Sigmoid colon (tissue), 7 donors: ENCODE data around the gene STAMBPL1. TPM values are rescaled to one million over a fixed set of nuclear protein-coding genes. Genes with fewer than 3 reads are reported as not detected.

ENCODE experiments used
- DNase-seq: peaks from one replicate; pipeline ENCODE4 v3.0.0-alpha.2; 2019
- H3K27ac ChIP-seq, 4 donors: fragments of 200-600 bp; sonication (generic); one replicate each; pipeline ENCODE4 v1.5.1; 2016 to 2019; ENCODE audit warnings: mild to moderate bottlenecking in 1 of 4
- H3K27me3 ChIP-seq, 3 donors: fragments of 200-600 bp; sonication (generic); one replicate each; pipeline ENCODE4 v1.5.1; 2019; ENCODE audit warnings: mild to moderate bottlenecking in 1 of 3
- H3K36me3 ChIP-seq, 4 donors: fragments of 200-600 bp; sonication (generic); one replicate each; pipeline ENCODE4 v1.5.1; 2016 to 2019
- H3K4me1 ChIP-seq, 4 donors: fragments of 200-600 bp; sonication (generic); one replicate each; pipeline ENCODE4 v1.5.1; 2017 to 2019
- H3K4me3 ChIP-seq, 4 donors: fragments of 200-600 bp; sonication (generic); one replicate each; pipeline ENCODE4 v1.5.1; 2017 to 2019; ENCODE audit warnings: mild to moderate bottlenecking in 2 of 4, moderate library complexity in 1 of 4
- H3K9me3 ChIP-seq, 4 donors: fragments of 200-600 bp in 3 of 4; sonication (generic) in 3 of 4; one replicate each; pipeline versions ENCODE4 v1.5.1 to v1.6.1; 2013 to 2019
- CTCF ChIP-seq, 4 experiments: fragments of 450-650 bp in 3 of 4; fragments of 200-600 bp in 1 of 4; IDR thresholded peaks; one replicate each; pipeline ENCODE4 v1.5.1; 2016 to 2019; ENCODE audit warnings: antibody characterized with exemption in 4 of 4, mild to moderate bottlenecking in 3 of 4, moderate library complexity in 2 of 4
- EP300 ChIP-seq, 4 donors: sonication (generic); formaldehyde crosslinking; IDR thresholded peaks; one replicate each; pipeline ENCODE4 v1.6.1; 2017; ENCODE audit warnings: antibody characterized with exemption in 4 of 4
- POLR2A ChIP-seq, 2 donors: fragments of 450-650 bp; IDR thresholded peaks; one replicate each; pipeline ENCODE4 v1.6.1; 2016; ENCODE audit warnings: antibody characterized with exemption in 2 of 2, mild to moderate bottlenecking in 2 of 2, moderate library complexity in 2 of 2
- POLR2AphosphoS5 ChIP-seq, 4 donors: sonication (generic); formaldehyde crosslinking; IDR thresholded peaks; one replicate each; pipeline ENCODE4 v1.6.1; 2017; ENCODE audit warnings: antibody characterized with exemption in 4 of 4
- WGBS, 2 donors: extraction: QIAGEN DNeasy Blood & Tissue Kit; methylation state at CpG; one replicate each; pipeline ENCODE4 v1.1.7; 2013; 5-methylcytosine and 5-hydroxymethylcytosine counted together
- intact Hi-C: fragments of 100-400 bp; cut with DNase I; formaldehyde crosslinking; loops from one replicate; pipeline ENCODE4 v1.15.1; 2023
- polyA plus RNA-seq, 3 donors: library from polyadenylated mRNA; stranded (reverse); fragments of 200-250 nt; gene quantifications; one replicate each; pipeline ENCODE4 v1.2.3, GENCODE V29; 2013
- total RNA-seq, 4 donors: library from RNA; depleted of rRNA; stranded (reverse); fragments of >200 nt; gene quantifications; one replicate each; pipeline ENCODE4 v1.1.0, GENCODE V29; 2016
- donor health status: healthy with polysubstance abuse.
- donor health status: Bipolar disorder and iron deficiency.
- donor health status: healthy.

The STAMBPL1 gene
- total and polyA plus RNA-seq, 7 donors = 9.0 to 29.6 (median 11.0) TPM

GRCh38 chr10:88906921-88907320 lies 26.9 kb downstream of the STAMBPL1 start:
- no peaks in the 10 kb centered on the region for H3K9me3 ChIP-seq
- no peak overlapping the region for H3K4me3 ChIP-seq
- intact Hi-C loops = no loop called here
- no peaks in the 10 kb centered on the region for H3K4me1 ChIP-seq
- H3K27me3 ChIP-seq = no peaks in the 10 kb centered on the region
- TF ChIP-seq POLR2A (IDR thresholded peaks at IDR 0.05) (no peak), EP300 (IDR thresholded peaks at IDR 0.05) (no peak), POLR2AphosphoS5 (IDR thresholded peaks at IDR 0.05) (no peak), CTCF (IDR thresholded peaks at IDR 0.05) (no peak)
- DNase-seq = no peak
- H3K36me3 ChIP-seq = no peaks in the 10 kb centered on the region
- WGBS, 2 donors = 85 to 89% methylated on average over 1 of the region's 1 CpG
- no peak overlapping the region for H3K27ac ChIP-seq

GRCh38 chr10:88908194-88908593 lies 28.1 kb downstream of the STAMBPL1 start:
- no peak for DNase-seq
- Histone ChIP-seq H3K9me3 (no peaks in the 10 kb centered on the region), H3K4me3 (no peak overlapping the region), H3K27ac (no peak overlapping the region), H3K27me3 (no peaks in the 10 kb centered on the region), H3K4me1 (no peaks in the 10 kb centered on the region), H3K36me3 (no peaks in the 10 kb centered on the region)
- 73 to 84% methylated on average over 4 of the region's 4 CpGs for WGBS, 2 donors
- TF ChIP-seq POLR2A (IDR thresholded peaks at IDR 0.05) (no peak), CTCF (IDR thresholded peaks at IDR 0.05) (no peak), EP300 (IDR thresholded peaks at IDR 0.05) (no peak), POLR2AphosphoS5 (IDR thresholded peaks at IDR 0.05) (no peak)
- intact Hi-C loops = no loop called here

- WGBS, 2 donors = 94 to 97% methylated on average over 1 of the region's 1 CpG
- intact Hi-C loops = no loop called here
Observed at GRCh38 chr10:88911116-88911515, 31.1 kb downstream of the STAMBPL1 start.

GRCh38 chr10:88911851-88912250 lies 31.8 kb downstream of the STAMBPL1 start:
- H3K27me3 ChIP-seq = no peaks in the 10 kb centered on the region

More at GRCh38 chr10:88911116-88911515, 31.1 kb downstream of the STAMBPL1 start:
- DNase-seq = no peak
- Histone ChIP-seq H3K9me3 (no peaks in the 10 kb centered on the region), H3K27ac (no peak overlapping the region), H3K36me3 (no peaks in the 10 kb centered on the region), H3K4me3 (no peak overlapping the region), H3K4me1 (peaks cover 0 to 5% (median 0%) of the 10 kb centered on the region in 4 donors), H3K27me3 (no peaks in the 10 kb centered on the region)
- TF ChIP-seq CTCF (IDR thresholded peaks at IDR 0.05) = no peak
- TF ChIP-seq POLR2A (IDR thresholded peaks at IDR 0.05) = no peak
- no peak for TF ChIP-seq EP300 (IDR thresholded peaks at IDR 0.05)
- no peak for TF ChIP-seq POLR2AphosphoS5 (IDR thresholded peaks at IDR 0.05)

More at GRCh38 chr10:88911851-88912250, 31.8 kb downstream of the STAMBPL1 start:
- no peak overlapping the region for H3K4me3 ChIP-seq
- no peaks in the 10 kb centered on the region for H3K36me3 ChIP-seq
- no peak overlapping the region for H3K27ac ChIP-seq
- TF ChIP-seq POLR2A (IDR thresholded peaks at IDR 0.05) = no peak
- TF ChIP-seq EP300 (IDR thresholded peaks at IDR 0.05) = no peak
- no peak for TF ChIP-seq CTCF (IDR thresholded peaks at IDR 0.05)
- no peak for DNase-seq
- intact Hi-C loops = no loop called here
- 90 to 95% methylated on average over 3 of the region's 3 CpGs for WGBS, 2 donors
- no peaks in the 10 kb centered on the region for H3K9me3 ChIP-seq
- peaks cover 0 to 5% (median 0%) of the 10 kb centered on the region in 4 donors for H3K4me1 ChIP-seq
